DND-41 (cell line): ENCODE data around the gene KIAA1191.

ENCODE experiments used
- CTCF ChIP-seq: IDR thresholded peaks from 2 replicates; pipeline ENCODE4 v1.5.1; 2012; ENCODE audit warnings: borderline replicate concordance, low read length, moderate library complexity, mild to moderate bottlenecking; ENCODE audit not compliant: poor library complexity, severe bottlenecking; ENCODE audit errors: extremely low read depth
- EZH2 ChIP-seq: IDR thresholded peaks from 3 replicates; pipeline ENCODE4 v1.6.1; 2012; ENCODE audit warnings: borderline replicate concordance, low read depth, mild to moderate bottlenecking, moderate library complexity, low read length, inconsistent platforms; ENCODE audit not compliant: severe bottlenecking

- TF ChIP-seq CTCF: no peak
- no peak for TF ChIP-seq EZH2
Measured at GRCh38 chr5:176362233-176362490, 598 bp upstream of the KIAA1191 start.
